HG03159 (cell line): ENCODE results near the gene VAX1.
"Not testable (repeated sequence)": the region's sequence is repeated elsewhere in the genome, so short reads cannot be mapped to it uniquely, and the experiment has no call there.

Source experiments
- ATAC-seq: cut with Tn5 transposase; IDR thresholded peaks from one replicate; pipeline ENCODE4 v1.9.1; 2021; ENCODE audit warnings: mild to moderate bottlenecking, moderate library complexity; ENCODE audit not compliant: unreplicated experiment

The VAX1 gene

GRCh38 chr10:117136391-117136975, 1.6 kb downstream of the VAX1 start:
- ATAC-seq = no peak

GRCh38 chr10:117135480-117136140, 2.5 kb downstream of the VAX1 start:
- ATAC-seq = no peak

GRCh38 chr10:117135026-117135372, 3.1 kb downstream of the VAX1 start:
- no peak for ATAC-seq

- ATAC-seq = no peak
Measured at GRCh38 chr10:117134306-117135025, 3.6 kb downstream of the VAX1 start.

GRCh38 chr10:117134056-117134305, 4.1 kb downstream of the VAX1 start:
- no peak for ATAC-seq

GRCh38 chr10:117133273-117134055, 4.6 kb downstream of the VAX1 start:
- ATAC-seq = no peak

- no peak for ATAC-seq
Measured at GRCh38 chr10:117132751-117133231, 5.3 kb downstream of the VAX1 start.

- no peak for ATAC-seq
Measured at GRCh38 chr10:117131376-117132327, 6.4 kb downstream of the VAX1 start.

- no peak for ATAC-seq
Measured at GRCh38 chr10:117130862-117131375, 7.2 kb downstream of the VAX1 start.

- no peak for ATAC-seq
Measured at GRCh38 chr10:117130346-117130745, 7.7 kb downstream of the VAX1 start.

- not testable (repeated sequence) for ATAC-seq
Measured at GRCh38 chr10:117126645-117127044, 11.4 kb downstream of the VAX1 start.

GRCh38 chr10:117126034-117126433, 12.0 kb downstream of the VAX1 start:
- ATAC-seq = no peak

- no peak for ATAC-seq
Measured at GRCh38 chr10:117112220-117112619, 25.9 kb downstream of the VAX1 start.

- no peak for ATAC-seq
Measured at GRCh38 chr10:117107238-117107637, 30.8 kb downstream of the VAX1 start.

- no peak for ATAC-seq
Measured at GRCh38 chr10:117096599-117097201, 41.4 kb downstream of the VAX1 start.

- no peak for ATAC-seq
Measured at GRCh38 chr10:117094856-117095255, 43.2 kb downstream of the VAX1 start.

- no peak for ATAC-seq
Measured at GRCh38 chr10:117092386-117092785, 45.7 kb downstream of the VAX1 start.

GRCh38 chr10:117090834-117091233, 47.2 kb downstream of the VAX1 start:
- no peak for ATAC-seq

GRCh38 chr10:117087521-117087920, 50.5 kb downstream of the VAX1 start:
- no peak for ATAC-seq

GRCh38 chr10:117086546-117086945, 51.5 kb downstream of the VAX1 start:
- no peak for ATAC-seq
